ENCODE data around the gene RBMS1. TPM values are rescaled to one million over a fixed set of nuclear protein-coding genes. Genes with fewer than 3 reads are reported as not detected.

RBMS1 gene
- total RNA-seq, 4 donors from 2014 or later = 68.1 to 83.4 (median 72.5) TPM

- 52 to 56% methylated on average over 4 of the region's 4 CpGs for WGBS, 2 donors
- Histone ChIP-seq H3K27me3 (no peaks in the 10 kb centered on the region), H3K27ac (peak overlapping the region; percentile 38 to 81 (median 70)), H3K9me3 (peaks cover 0 to 6% (median 0%) of the 10 kb centered on the region in 4 donors), H3K36me3 (peaks cover 0 to 10% (median 0%) of the 10 kb centered on the region in 3 donors), H3K4me1 (peaks cover 0 to 58% (median 13%) of the 10 kb centered on the region in 4 donors), H3K4me3 (peak overlapping the region in 2 of 4 donors; percentile 21 to 24)
- DNase-seq (ENCODE audit: low spot score in 2 of 2) = no peak
- TF ChIP-seq, protein P1, sequence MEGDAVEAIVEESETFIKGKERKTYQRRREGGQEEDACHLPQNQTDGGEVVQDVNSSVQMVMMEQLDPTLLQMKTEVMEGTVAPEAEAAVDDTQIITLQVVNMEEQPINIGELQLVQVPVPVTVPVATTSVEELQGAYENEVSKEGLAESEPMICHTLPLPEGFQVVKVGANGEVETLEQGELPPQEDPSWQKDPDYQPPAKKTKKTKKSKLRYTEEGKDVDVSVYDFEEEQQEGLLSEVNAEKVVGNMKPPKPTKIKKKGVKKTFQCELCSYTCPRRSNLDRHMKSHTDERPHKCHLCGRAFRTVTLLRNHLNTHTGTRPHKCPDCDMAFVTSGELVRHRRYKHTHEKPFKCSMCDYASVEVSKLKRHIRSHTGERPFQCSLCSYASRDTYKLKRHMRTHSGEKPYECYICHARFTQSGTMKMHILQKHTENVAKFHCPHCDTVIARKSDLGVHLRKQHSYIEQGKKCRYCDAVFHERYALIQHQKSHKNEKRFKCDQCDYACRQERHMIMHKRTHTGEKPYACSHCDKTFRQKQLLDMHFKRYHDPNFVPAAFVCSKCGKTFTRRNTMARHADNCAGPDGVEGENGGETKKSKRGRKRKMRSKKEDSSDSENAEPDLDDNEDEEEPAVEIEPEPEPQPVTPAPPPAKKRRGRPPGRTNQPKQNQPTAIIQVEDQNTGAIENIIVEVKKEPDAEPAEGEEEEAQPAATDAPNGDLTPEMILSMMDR (IDR thresholded peaks at IDR 0.05) = no peak
- no peak for TF ChIP-seq POLR2A (IDR thresholded peaks at IDR 0.05)
- no peak for TF ChIP-seq EP300 (IDR thresholded peaks at IDR 0.05)
These were observed 65.2 kb downstream of the RBMS1 start for GRCh38 chr2:160428405-160428763.

GRCh38 chr2:160427629-160428404 is 65.8 kb downstream of the RBMS1 start:
- H3K36me3 ChIP-seq = peaks cover 0 to 10% (median 0%) of the 10 kb centered on the region in 3 donors
- DNase-seq (ENCODE audit: low spot score in 2 of 2) = no peak
- H3K27ac ChIP-seq = peak overlapping the region; percentile 38 to 81 (median 70)
- H3K27me3 ChIP-seq = no peaks in the 10 kb centered on the region
- H3K4me1 ChIP-seq = peaks cover 0 to 53% (median 13%) of the 10 kb centered on the region in 4 donors
- 20 to 21% methylated on average over 7 of the region's 7 CpGs for WGBS, 2 donors
- H3K9me3 ChIP-seq = peaks cover 0 to 6% (median 0%) of the 10 kb centered on the region in 4 donors
- peak overlapping the region in 3 of 4 donors; percentile 21 to 30 (median 24) for H3K4me3 ChIP-seq
- TF ChIP-seq, protein P1 (IDR thresholded peaks at IDR 0.05) = no peak
- no peak for TF ChIP-seq POLR2A (IDR thresholded peaks at IDR 0.05)
- no peak for TF ChIP-seq EP300 (IDR thresholded peaks at IDR 0.05)

DNA sequence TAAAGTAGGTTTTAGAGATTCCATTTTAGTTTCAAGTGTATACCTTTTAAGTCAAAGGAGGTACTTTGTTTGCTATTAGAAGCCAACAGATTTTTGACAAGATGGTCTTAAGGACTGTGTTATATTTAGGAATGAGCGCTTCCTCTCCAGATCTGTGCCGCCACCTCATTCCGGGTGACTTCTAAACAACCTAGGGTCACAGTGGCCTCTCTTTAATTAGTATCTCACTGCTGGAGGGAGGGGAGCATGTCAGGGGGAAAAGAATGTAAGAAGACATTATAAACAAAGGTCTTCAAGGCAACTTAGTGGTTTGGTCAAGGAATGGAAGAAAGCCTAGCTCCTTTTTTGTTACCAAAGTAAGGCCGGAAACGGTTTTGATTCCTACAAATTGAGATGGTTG is 67.0 kb downstream of the RBMS1 start:
- peaks cover 0 to 10% (median 0%) of the 10 kb centered on the region in 3 donors for H3K36me3 ChIP-seq
- H3K27me3 ChIP-seq = no peaks in the 10 kb centered on the region
- peaks cover 0 to 6% (median 0%) of the 10 kb centered on the region in 4 donors for H3K9me3 ChIP-seq
- H3K4me3 ChIP-seq = no peak overlapping the region
- peaks cover 0 to 45% (median 13%) of the 10 kb centered on the region in 4 donors for H3K4me1 ChIP-seq
- no peak for TF ChIP-seq EP300 (IDR thresholded peaks at IDR 0.05)
- TF ChIP-seq, protein P1 (IDR thresholded peaks at IDR 0.05) = no peak
- TF ChIP-seq POLR2A (IDR thresholded peaks at IDR 0.05) = no peak
- WGBS, 2 donors = 97 to 98% methylated on average over 5 of the region's 5 CpGs
- DNase-seq (ENCODE audit: low spot score in 2 of 2) = no peak
- no peak overlapping the region for H3K27ac ChIP-seq

- no peak for DNase-seq (ENCODE audit: low spot score in 2 of 2)
- Histone ChIP-seq H3K27me3 (no peaks in the 10 kb centered on the region), H3K27ac (peak overlapping the region in 2 of 4 donors; percentile 0 to 50), H3K36me3 (peaks cover 0 to 4% (median 0%) of the 10 kb centered on the region in 3 donors), H3K4me3 (no peak overlapping the region), H3K4me1 (peaks cover 0 to 45% (median 13%) of the 10 kb centered on the region in 4 donors), H3K9me3 (peaks cover 0 to 6% (median 0%) of the 10 kb centered on the region in 4 donors)
- WGBS, 2 donors = 55 to 57% methylated on average over 4 of the region's 4 CpGs
- TF ChIP-seq EP300 (IDR thresholded peaks at IDR 0.05) (no peak), POLR2A (IDR thresholded peaks at IDR 0.05) (no peak)
- TF ChIP-seq, protein P1 (IDR thresholded peaks at IDR 0.05) = no peak
These were observed 68.0 kb downstream of the RBMS1 start for GRCh38 chr2:160425434-160426151.

All from tibial nerve (tissue), 4 donors.